Stimulated activated CD8-positive, alpha-beta memory T cell treated with anti-CD3 and anti-CD28 coated beads, Interleukin-2, amount 100 ng/mL, for 48 hours (primary cell): Measurements from ENCODE around the gene SCN1A.
"Not testable (repeated sequence)": the region's sequence is repeated elsewhere in the genome, so short reads cannot be mapped to it uniquely, and the experiment has no call there.

Experiments used
- DNase-seq, 2 donors: peaks; one replicate each; pipeline ENCODE4 v3.0.0-alpha.2; 2020; ENCODE audit warnings: low read depth in 2 of 2

SCN1A gene

DNA sequence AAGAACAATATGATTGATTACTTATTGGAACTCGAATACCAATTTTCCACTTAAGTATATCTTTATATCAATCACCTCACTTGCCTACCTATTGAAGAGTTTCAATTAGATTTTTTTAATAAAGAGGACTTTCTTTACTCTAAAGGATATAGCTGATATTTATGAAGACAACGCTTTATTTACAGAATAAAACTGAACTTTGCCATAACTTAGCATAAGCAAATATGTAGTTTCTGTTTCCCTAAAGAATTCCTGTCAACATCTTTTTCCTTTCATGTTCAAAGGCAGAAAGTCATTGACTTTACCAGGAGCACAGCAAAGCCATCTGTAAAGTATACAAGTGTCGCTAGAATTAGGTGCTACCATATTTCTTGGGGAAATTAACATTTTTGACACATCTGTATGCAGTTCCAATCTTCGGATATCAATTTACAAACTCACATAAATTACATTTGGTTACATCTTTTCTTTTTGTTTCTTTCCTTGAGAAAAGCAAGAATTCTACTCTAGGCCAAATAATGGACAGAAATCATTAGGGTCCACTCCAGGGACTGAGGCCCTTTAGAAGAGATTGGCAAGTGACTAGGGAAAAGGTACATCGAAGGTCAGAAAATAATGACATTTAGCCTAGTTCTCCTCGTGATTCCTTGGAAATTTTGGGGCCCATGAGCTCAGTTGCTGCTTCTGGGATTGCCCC lies 7.5 kb upstream of the SCN1A start:
- no peak for DNase-seq

DNA sequence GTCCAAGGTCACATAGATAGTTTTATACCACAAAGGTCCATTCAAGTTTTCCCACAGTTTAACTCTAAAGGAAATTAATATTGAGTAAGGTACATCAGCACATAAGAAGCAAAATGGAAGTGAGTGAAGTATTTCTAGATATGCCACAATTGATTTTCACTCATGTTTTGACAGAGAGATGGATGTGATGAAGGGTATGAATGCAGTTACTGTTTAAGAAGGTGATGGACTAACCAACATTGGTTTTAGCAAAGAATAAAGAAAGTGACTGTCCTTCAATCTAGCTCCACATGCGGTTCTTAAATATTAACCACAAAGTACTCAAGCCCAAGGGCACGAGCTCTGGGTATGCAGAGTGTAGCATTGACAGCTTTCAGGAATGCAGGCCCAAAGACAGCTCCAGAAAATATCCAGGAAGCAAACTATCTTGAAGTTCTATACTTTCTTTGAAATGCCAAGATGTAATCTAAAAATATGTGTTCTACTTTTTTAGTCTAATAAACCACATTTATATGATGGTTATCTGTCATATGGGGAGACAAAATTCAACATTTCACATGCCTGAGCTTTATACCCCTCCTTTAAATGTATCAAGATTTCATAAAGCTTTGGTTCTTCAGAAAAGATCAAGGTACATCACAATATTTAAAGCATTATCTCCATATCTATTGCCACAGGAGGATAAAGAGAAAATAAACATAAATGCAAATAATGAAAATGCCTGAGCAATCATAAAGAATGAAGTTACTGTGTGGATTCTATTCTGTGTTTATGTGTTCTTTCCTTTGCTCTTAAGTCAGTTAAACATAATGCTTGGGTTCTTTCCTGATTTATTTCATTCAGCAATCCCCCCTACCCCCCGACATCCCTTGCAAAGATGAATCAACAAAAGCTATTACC lies 6.7 kb upstream of the SCN1A start:
- no peak for DNase-seq

DNA sequence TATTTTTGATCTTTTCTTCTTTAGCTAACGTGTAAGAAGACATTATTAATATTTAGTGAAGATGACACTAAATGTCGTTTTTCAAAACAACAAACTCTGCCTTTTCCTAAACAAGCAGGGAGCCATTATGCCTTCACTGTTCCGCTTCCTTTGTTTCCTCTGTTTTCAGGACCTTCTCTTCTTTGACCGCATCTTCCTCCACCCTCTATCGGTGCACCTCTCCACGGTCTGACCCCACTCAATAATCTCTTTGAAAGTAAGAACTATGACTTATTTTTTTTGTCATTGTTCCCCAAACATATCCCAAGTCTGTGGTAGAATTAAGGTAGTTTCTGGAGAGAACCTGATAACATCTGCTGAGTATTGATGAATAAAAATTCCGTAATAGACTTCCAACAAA lies 5.8 kb upstream of the SCN1A start:
- DNase-seq = no peak

DNA sequence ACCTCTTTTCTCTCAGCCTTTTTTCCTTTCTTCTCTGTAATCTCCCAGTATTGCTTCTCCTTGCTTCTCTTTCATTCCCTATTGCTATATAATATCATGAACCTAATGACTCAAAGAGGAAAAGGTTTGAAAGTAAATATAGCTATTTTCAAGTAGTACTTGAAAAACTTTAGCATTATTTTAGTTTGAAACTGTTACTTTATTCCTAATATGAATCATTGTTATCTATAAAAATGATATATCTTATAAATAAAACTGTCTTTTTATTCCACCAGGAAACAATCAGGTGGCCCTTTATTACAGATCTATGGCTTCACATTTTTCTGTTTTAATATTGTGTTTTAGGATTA lies 311 bp upstream of the SCN1A start:
- no peak for DNase-seq

DNA sequence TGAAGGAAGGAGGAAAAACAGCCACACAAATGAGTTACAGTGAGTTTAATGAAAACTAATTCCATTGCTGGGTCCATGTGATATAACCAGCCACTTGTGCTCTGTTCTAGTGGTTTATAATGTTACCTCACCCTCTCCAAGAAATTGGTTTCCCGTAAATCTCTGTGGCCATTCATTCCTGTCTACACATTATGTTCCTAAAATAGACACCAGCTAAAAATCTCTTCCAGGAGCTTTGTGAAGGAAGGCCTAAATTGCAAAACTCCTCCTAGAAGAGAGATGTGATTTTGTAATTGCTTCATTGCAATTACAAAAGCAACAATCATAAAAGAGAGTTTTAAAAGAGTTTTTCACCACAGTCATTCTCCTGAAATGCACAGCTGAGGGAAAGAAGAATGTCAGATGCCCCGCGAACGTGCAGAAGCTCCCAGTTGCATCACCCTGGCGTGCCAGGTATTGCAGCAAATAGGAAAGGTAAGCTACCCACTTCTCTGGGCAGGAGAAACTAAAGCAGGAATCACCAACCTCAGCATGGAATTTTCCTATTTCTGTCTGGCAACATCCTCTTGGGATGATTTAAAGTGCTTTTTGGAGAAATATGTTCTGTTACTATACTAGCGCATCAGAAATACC lies 1.7 kb downstream of the SCN1A start:
- DNase-seq = no peak

DNA sequence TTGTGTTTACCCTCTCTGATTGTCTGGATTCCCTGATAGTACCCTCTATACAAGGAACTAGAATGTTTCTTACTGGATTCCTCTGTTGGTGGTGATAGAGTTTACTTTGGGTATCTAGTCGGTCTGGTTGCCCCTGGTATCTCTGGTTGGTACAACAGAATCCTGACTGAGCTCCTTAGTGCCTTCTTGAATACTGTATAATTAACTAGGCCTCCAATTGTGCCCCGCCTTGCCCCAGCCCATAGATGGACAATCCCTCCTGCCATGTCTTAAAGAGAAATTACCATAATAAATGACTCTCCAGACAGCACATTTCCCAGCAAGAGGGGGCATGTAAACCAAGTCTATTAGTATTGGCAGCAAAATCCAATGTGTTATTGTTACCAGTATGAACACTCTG lies 2.3 kb downstream of the SCN1A start:
- DNase-seq = no peak

DNA sequence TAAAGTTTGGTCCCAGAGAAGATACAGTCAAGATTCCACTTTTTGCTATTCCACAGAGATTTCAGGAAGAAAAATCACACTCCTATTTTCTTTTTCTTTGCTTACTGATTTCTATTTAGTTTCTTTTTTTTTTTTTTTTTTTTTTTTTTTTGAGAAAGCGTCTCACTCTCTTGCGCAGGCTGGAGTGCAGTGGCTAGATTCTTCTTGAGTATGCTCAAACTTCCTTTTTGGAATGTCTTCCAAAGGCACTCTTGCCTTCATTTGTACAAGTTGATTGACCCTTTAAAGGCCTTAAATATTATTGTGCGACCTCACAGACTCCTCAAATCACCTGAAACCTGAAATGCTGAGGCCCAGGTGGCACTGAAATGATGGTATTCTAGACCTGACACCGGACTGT lies 9.6 kb downstream of the SCN1A start:
- no peak for DNase-seq

DNA sequence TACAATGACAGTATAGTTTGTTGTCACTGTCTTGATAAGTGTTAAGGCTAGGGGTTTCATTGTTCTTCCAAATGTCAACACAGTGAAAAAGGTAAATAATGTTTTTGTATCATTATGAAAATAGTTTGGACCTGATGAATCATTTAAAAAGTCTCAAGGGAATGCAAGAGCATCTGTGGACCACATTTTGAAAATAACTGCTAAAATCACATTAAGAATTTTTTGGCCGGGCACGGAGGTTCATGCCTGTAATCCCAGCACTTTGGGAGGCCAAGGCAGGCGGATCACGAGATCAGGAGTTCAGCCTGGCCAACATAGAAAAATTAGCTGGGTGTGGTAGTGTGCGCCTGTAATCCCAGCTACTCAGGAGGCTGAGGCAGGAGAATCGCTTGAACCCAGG lies 10.3 kb downstream of the SCN1A start:
- DNase-seq = no peak

DNA sequence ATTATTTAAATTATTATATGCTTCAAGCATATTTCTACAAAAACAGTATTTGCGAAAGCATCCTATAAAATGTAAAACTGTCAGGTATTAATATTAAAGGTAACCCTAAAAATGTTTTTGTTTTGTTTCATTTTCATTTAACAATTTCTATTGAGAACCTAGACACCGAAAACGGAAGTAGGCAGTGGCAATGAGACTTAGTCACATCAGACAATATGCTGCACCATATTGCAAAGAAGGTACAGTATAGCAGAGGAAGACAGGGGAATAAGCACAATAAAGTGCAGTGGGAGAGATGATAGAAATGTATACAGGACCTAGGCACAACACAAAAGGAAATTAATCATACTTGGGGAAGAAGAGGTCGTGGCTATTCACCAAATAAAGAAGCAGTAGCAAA lies 12.2 kb downstream of the SCN1A start:
- DNase-seq = no peak

DNA sequence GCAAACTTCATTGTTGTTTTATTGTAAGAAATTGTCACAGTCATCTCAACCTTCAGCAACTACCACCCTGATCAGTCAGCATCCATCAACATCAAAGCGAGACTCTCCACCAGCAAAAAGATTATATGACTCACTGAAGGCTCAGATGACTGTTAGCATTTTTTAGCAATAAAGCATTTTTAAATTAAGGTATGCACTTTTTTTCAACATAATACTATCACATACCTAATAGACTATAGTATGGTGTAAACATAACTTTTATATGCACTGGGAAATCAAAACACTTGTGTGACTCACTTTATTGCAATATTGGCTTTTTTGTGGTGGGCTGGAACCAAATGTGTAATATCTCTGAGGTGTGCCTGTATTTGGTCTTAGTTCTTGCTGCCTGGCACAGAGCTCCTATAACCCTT lies 15.6 kb downstream of the SCN1A start:
- DNase-seq = no peak

DNA sequence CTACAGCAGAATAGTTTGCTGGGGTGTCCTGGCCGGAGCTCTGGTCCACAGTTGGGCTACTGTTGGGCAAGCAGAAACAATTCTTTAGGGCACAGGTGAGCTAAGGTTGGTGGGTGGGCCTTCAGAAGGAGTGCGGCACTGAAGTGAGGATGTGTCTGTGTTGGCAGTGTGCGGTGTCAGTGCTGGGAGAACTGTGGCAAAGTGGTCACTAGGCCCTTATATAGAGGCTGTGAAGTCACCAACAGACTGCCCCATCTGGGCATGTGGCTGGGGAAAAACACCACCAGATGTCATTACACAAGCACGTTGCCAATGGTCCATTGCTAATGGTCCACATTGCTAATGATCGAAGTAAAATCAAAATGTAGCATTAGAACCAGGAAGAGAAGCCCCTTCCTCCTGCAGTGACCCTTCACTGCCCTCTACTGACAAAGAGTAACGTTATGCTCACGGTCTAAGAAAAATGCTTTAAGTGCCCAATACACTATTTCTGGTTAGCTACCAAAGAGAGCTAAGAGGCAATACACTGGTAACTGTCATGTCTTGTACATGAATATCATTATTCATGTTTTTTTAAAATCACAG lies 21.3 kb downstream of the SCN1A start:
- DNase-seq = no peak

DNA sequence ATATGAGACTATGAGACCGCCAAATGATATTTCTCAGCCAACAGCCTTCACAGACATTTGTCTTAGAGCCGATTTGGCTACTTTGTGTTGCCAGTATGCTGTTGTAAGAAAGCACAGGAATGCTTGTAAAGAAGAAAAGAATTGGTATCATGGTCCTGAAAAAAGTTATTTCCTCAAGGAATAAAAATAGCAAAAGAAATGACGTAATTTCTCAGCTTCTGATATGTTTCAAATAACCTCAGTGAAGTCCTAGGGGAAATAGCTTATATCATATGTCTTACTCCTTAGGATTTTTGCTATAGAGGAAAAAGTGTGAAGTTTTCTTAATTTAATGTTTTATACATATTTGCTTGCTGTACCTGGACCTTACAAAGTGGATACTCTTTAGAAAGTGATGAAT lies 23.0 kb downstream of the SCN1A start:
- DNase-seq = no peak

DNA sequence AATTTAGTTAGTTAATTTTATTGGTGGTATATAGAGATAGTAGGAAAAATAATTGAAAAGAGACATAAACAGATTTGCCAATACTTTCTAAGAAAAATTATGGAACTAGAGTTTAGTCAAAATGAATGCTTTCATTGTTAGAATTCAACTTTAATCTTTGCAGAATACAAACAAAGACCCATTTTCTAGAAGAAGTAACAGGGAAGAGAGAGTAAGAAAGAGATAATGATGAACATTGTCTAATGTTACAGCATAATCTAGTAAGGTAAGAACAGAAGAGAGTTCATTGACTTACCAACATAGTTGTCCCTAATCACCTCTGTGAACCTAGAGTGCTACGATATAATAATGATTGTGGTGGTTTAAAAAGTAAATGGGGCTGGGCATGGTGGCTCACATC lies 23.7 kb downstream of the SCN1A start:
- no peak for DNase-seq

DNA sequence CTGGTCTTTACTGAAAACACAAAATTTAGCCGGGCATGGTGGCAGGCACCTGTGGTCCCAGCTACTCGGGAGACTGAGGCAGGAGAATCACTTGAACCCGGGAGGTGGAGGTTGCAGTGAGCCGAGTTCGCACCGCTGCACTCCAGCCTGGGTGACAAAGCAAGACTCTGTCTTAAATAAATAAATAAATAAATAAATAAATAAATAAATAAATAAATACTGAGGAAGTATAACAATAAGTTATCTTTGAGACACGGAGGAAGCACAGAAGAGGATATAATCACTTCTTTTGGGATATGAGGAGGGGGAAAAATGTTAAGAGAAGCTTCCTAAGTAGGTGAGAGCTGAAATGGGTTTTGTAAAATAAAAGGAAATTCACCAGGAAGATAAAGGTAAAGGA lies 24.5 kb downstream of the SCN1A start:
- DNase-seq = not testable (repeated sequence)

DNA sequence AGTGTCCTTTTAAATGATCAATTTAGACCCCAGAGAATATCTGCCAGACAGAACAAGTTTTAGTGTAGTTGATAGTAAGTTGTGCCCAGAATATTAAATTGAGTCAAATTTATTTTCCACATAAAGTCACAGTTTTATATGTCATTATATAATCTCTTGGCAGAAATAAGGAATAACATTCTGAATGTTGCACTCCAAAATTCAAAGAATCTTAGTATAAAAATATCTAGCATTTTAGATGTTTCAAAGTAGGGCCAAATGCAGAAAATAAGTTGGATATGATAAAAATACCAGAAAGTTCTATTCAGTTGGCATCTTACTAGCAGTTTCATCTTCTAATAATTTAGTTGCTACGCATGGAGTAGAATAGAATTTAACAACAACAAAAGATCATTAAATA lies 33.5 kb downstream of the SCN1A start:
- no peak for DNase-seq

DNA sequence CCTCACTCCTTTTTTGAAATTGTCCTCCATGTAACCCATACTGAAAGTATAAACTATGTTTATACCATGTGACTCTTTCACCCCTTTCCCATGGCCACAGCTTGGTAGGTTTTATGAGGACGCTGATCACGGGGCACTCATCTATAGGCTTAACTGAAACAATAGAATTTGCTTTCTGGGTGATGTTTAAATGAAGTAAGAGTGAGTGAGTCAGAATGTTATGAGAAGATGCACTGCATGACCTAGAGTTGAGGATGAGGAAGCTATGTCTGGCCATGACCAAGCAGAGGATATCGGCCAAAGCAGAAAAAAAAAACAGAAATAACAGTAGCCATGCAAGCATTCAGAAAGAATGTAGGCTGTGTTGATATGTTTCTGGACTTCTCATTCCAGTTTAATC lies 34.9 kb downstream of the SCN1A start:
- DNase-seq = no peak

DNA sequence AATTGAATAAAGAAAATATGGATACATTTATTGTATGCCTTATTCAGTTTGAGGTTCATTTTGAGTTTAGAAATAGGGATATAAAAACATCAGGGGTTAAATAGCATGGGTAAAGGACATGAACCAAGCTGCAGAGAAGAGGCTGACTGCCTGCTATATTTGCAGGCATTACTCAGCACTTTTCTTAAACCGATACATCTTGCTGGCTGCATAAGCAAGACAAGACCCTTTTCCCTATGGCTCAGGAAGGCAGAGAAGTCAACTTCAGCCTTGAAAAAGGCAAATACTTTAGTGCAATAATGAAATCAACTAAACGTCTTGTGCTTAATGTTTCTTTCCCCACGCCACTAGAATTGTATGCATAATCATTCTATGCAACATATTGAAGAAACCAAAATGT lies 36.4 kb downstream of the SCN1A start:
- no peak for DNase-seq

DNA sequence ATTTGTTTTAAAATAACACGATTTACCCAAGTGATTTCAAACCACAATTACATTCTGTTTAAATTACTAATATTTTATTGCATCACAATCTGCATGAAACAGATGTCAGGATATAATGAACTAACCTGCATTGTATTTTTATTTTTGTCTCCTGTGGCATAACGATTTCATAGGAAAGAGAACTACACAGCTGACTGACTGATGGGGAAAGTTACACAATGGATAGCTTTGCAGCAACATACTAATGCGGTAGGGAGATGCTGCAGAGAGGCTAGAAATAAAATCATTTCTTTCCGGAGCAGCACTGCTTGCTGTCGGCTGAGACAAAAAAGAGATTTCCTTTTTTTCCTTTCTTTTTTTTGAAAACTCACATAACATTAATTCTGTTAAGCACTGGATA lies 36.9 kb downstream of the SCN1A start:
- no peak for DNase-seq

DNA sequence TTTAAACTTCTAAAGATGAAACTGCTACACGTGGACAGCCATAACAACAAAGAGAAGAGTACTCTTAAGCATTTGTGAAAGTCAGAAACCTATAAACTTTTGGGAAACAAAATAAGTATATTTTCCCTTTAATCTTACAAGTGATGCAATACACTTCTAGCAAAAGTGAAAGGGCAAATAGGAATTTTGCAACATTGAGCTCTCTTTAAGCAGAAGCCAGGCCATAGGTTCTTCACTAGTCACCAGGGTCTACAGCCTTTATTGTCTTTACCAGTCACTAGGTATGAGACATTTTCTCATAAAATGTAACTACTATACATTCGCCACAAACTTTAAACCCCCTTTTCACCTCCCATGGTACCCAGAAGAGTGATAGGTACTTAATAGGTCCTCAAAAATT lies 37.5 kb downstream of the SCN1A start:
- no peak for DNase-seq

DNA sequence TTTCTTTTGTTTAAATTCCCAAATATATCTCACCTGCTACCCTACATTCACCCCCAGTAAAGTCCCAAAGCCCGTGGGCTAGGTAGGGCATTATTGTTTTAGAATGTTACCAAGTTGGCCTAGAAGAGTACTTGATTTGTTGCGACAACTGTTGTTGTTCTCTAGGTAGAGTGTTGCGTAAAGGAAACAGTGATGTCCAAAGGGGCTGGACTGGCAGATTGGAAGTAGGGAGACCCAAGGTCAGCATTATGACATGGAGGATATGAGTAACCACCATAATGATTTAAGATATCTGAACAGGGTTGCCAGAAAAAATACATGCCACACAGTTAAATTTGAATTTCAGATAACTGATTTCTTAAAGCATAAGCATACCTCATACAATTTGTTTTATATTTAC lies 39.2 kb downstream of the SCN1A start:
- DNase-seq = no peak

DNA sequence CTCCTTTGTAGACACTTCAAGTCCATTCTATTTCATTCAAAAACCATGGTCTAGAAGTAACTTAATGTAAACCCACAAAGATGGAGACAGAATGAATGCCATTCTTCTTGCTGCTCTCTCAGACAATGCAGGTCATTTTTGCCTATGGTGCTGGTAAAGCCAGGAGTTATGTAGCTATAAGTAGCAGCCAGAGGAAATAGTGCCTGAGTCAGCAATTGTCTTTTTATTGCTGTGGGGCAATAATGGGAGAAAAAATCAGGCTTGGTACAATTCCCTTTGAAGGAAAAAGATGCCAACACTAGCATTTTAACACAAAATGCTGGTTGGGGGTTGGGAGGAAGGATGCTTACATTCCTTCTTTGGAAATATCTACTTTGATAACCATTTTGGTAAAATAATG lies 43.5 kb downstream of the SCN1A start:
- DNase-seq = no peak

DNA sequence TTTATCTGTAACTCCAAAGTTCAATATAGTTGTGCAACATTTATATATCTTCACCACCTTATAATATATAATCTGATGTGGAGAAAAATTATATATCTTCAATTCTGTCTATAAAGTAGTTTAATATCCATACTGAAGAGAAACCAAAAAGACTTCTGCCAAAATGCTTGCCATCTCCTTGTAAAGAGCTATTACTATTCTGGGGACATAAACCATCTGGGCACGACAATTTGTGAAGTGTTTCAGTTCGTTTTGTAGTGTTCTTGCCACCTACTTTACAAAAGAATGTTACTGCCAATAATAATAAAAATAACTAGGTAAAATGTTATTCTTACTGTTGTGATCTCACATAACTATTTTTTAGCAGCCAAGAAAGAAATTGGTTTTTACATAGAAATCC lies 45.1 kb downstream of the SCN1A start:
- DNase-seq = no peak

DNA sequence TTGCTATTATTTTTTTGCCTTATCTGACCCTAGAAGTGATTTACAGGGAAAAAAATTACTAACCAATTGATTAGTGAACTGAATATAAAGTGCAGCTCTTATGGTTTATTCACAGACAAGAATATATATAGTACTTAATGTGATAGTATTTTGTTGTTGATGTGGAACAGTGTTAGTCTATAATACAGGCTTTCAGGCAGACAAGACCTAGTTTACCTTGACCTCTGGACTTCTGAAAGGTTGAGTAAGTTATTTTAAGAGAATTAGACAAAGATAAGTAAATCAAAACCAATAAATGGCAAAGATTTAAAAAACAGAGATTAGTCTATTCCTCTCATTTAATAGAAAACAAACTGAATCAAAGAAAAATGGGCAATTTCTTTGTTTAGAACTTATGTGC lies 46.0 kb downstream of the SCN1A start:
- no peak for DNase-seq
